IMR-90 (cell line): ENCODE results near the gene GDF9. TPM values are rescaled to one million over a fixed set of nuclear protein-coding genes. Genes with fewer than 3 reads are reported as not detected.

Experiments
- ATAC-seq: fragments of 200-7000 bp; cut with Tn5 transposase; 2 replicates; pipeline ENCODE4 v1.9.1; 2020; ENCODE audit warnings: low read depth, mild to moderate bottlenecking, moderate library complexity
- BruUV-seq: library from RNA; stranded (reverse); fragments of 400-500 nt; replicated peaks from 2 replicates; lab custom pipeline; 2021; lab: Mats Ljungman, UMichigan
- CTCF ChIA-PET: fragments of 300-600 bp; formaldehyde crosslinking; extraction: SDS; loops from one replicate; lab custom pipeline; 2021; ENCODE audit warnings: antibody characterized with exemption; lab: Yijun Ruan, JAX
- POLR2A ChIA-PET: fragments of 300-600 bp; sonication (Branson Sonifier 250); formaldehyde crosslinking; loops from one replicate; lab custom pipeline; 2022; ENCODE audit warnings: antibody characterized with exemption; ENCODE audit not compliant: unreplicated experiment; lab: Charles Lee
- DNase-seq: peaks from one replicate; pipeline ENCODE4 v3.0.0; 2013
- H2AFZ ChIP-seq: replicated peaks from 2 replicates; pipeline ENCODE3; 2013; ENCODE audit warnings: low read length, mild to moderate bottlenecking; ENCODE audit not compliant: poor library complexity
- H2AK5ac ChIP-seq: 2 replicates; pipeline ENCODE4 v1.6.1; 2013; ENCODE audit warnings: low read depth, low read length, inconsistent platforms
- H2AK9ac ChIP-seq: replicated peaks from 2 replicates; pipeline ENCODE3; 2013; ENCODE audit warnings: mild to moderate bottlenecking, low read depth, low read length, moderate library complexity; ENCODE audit not compliant: poor library complexity
- H2BK120ac ChIP-seq: 2 replicates; pipeline ENCODE4 v1.6.1; 2013; ENCODE audit warnings: low read depth, low read length, inconsistent platforms
- H2BK15ac ChIP-seq: 3 replicates; pipeline ENCODE4 v1.6.1; 2013; ENCODE audit warnings: low read depth, low read length, inconsistent platforms
- H2BK20ac ChIP-seq: 2 replicates; pipeline ENCODE4 v1.6.1; 2013; ENCODE audit warnings: low read depth, mild to moderate bottlenecking, inconsistent platforms, low read length, moderate library complexity
- H2BK5ac ChIP-seq: 2 replicates; pipeline ENCODE4 v1.6.1; 2013; ENCODE audit warnings: mild to moderate bottlenecking, low read depth, low read length, inconsistent platforms; ENCODE audit not compliant: poor library complexity, severe bottlenecking
- H3K14ac ChIP-seq: replicated peaks from 2 replicates; pipeline ENCODE4 v1.6.1; 2013; ENCODE audit warnings: low read depth, low read length, inconsistent platforms
- H3K18ac ChIP-seq: 2 replicates; pipeline ENCODE4 v1.6.1; 2013; ENCODE audit warnings: low read depth, low read length, control low read depth
- H3K23ac ChIP-seq: 2 replicates; pipeline ENCODE4 v1.6.1; 2013; ENCODE audit warnings: low read depth, low read length, inconsistent platforms
- H3K27ac ChIP-seq: 2 replicates; pipeline ENCODE4 v1.5.1; 2013; ENCODE audit warnings: mild to moderate bottlenecking, control low read depth, low read length; ENCODE audit not compliant: insufficient read depth
- H3K27me3 ChIP-seq: 2 replicates; pipeline ENCODE4 v1.6.1; 2013; ENCODE audit warnings: low read length; ENCODE audit not compliant: control insufficient read depth, insufficient read depth
- H3K36me3 ChIP-seq: 2 replicates; pipeline ENCODE4 v1.6.1; 2013; ENCODE audit warnings: low read length, mixed read lengths; ENCODE audit not compliant: control insufficient read depth, insufficient read depth
- H3K4ac ChIP-seq: 2 replicates; pipeline ENCODE4 v1.6.1; 2013; ENCODE audit warnings: low read depth, low read length, inconsistent platforms
- H3K4me1 ChIP-seq: 2 replicates; pipeline ENCODE4 v1.6.1; 2013; ENCODE audit warnings: low read length, mixed read lengths; ENCODE audit not compliant: control insufficient read depth, insufficient read depth
- H3K4me2 ChIP-seq: 2 replicates; pipeline ENCODE4 v1.6.1; 2013; ENCODE audit warnings: low read depth, mild to moderate bottlenecking, control low read depth, low read length, moderate library complexity
- H3K4me3 ChIP-seq: 2 replicates; pipeline ENCODE4 v1.5.1; 2013; ENCODE audit warnings: low read depth, mild to moderate bottlenecking, control low read depth, low read length, moderate library complexity; ENCODE audit not compliant: insufficient read depth
- H3K56ac ChIP-seq: 2 replicates; pipeline ENCODE4 v1.6.1; 2013; ENCODE audit warnings: low read length, inconsistent platforms; ENCODE audit not compliant: insufficient read depth; ENCODE audit errors: extremely low read depth
- H3K79me1 ChIP-seq, 2 experiments: 2 replicates each; pipeline ENCODE4 v1.6.1; 2013; ENCODE audit warnings: low read length in 2 of 2, inconsistent platforms in 1 of 2, low read depth in 1 of 2
- H3K9ac ChIP-seq: 2 replicates; pipeline ENCODE4 v1.6.1; 2013; ENCODE audit warnings: low read depth, low read length, control low read depth
- H3K9me1 ChIP-seq: 2 replicates; pipeline ENCODE4 v1.6.1; 2013; ENCODE audit warnings: low read length, inconsistent platforms; ENCODE audit not compliant: insufficient read depth
- H3K9me3 ChIP-seq: 2 replicates; pipeline ENCODE4 v1.6.1; 2013; ENCODE audit warnings: low read length; ENCODE audit not compliant: control insufficient read depth, insufficient read depth
- H4K20me1 ChIP-seq: 2 replicates; pipeline ENCODE4 v1.6.1; 2013; ENCODE audit warnings: low read length, inconsistent platforms; ENCODE audit not compliant: insufficient read depth
- H4K5ac ChIP-seq: 2 replicates; pipeline ENCODE4 v1.6.1; 2013; ENCODE audit warnings: mild to moderate bottlenecking, low read depth, low read length, control low read depth
- H4K8ac ChIP-seq, 2 experiments: 2 replicates each; pipeline ENCODE4 v1.6.1; 2013; ENCODE audit warnings: low read depth in 2 of 2, low read length in 2 of 2, control low read depth in 1 of 2, inconsistent platforms in 1 of 2
- H4K91ac ChIP-seq: 2 replicates; pipeline ENCODE4 v1.6.1; 2013; ENCODE audit warnings: low read depth, low read length, inconsistent platforms; ENCODE audit not compliant: insufficient read depth
- BHLHE40 ChIP-seq: fragments of 150-350 bp; IDR thresholded peaks from 2 replicates; pipeline ENCODE4 v1.6.1; 2016; ENCODE audit warnings: mild to moderate bottlenecking, low read depth, low read length
- MXI1 ChIP-seq: IDR thresholded peaks from 2 replicates; pipeline ENCODE4 v1.6.1; 2012; ENCODE audit warnings: low read depth, mild to moderate bottlenecking, low read length, moderate library complexity, borderline replicate concordance
- WGBS, 2 experiments: methylation state at CpG; one replicate each; pipeline versions ENCODE4 v1.1.5 to v1.1.7; 2013; ENCODE audit warnings: missing lambda C conversion rate in 2 of 2; ENCODE audit not compliant: insufficient read length in 1 of 2; ENCODE audit errors: extremely low coverage in 2 of 2; 5-methylcytosine and 5-hydroxymethylcytosine counted together
- dilution Hi-C: fragments of 300-500 bp; cut with HindIII; formaldehyde crosslinking; loops from one replicate; pipeline ENCODE4 v1.14.3; 2018; ENCODE audit warnings: low sequenced_read_pairs; ENCODE audit not compliant: unreplicated experiment
- in situ Hi-C: fragments of 300-500 bp; cut with MboI; formaldehyde crosslinking; loops from 3 replicates; pipeline ENCODE4 v1.14.3; 2019; ENCODE audit warnings: low sequenced_read_pairs, inconsistent platforms, mixed read lengths
- intact Hi-C: fragments of 100-400 bp; cut with micrococcal nuclease; formaldehyde crosslinking; loops from 2 replicates; pipeline ENCODE4 v1.10.0; 2022
- polyA plus RNA-seq, 3 experiments: library from polyadenylated mRNA; depleted of rRNA; stranded (reverse); fragments of >200 nt; gene quantifications; 2 replicates each; pipeline ENCODE4 v1.2.3, GENCODE V29; 2012; ENCODE audit warnings: low replicate concordance in 1 of 3
- total RNA-seq: library from RNA; depleted of rRNA; stranded (reverse); fragments of >200 nt; gene quantifications from 2 replicates; pipeline ENCODE4 v1.2.3, GENCODE V29; 2012

Gene GDF9
- total and polyA plus RNA-seq, 2 of the 4 experiments (the other 2 are of a cell fraction): 0.18 to 0.21 TPM

DNA sequence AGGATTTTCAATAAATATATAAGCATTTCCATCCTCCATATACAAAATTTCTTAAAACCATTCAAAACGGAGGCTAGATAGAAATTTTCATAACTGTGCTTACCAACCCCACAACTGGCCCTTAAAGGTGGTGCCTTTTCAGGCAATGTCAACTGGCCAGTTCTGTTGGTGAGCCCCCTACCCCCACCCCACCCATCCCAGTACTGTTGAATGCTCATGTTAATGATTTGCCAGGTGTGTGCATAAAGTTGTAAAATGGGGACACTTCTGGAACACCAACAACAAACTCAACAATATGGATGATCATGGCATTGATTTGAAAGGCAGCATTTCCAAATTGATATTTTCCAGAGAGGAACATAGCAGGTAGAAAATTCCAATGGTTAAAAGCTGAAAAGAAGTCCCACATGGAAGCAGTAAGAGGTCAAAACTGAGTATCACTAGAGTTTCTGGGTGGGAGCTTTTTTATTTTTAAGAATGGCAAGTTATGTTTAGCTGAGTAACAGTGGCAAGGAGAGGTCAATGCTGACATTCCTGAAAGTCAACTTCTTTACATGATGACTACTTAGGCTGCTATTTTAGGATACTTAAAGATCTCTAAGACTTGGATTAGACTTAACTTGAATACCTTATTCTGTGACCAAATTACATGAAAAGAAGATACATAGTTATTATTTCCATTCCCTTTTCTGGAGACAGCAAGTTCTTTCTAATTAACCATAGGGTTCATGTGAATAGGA lies 9.9 kb upstream of the GDF9 start (continued):
- no peak for TF ChIP-seq BHLHE40

DNA sequence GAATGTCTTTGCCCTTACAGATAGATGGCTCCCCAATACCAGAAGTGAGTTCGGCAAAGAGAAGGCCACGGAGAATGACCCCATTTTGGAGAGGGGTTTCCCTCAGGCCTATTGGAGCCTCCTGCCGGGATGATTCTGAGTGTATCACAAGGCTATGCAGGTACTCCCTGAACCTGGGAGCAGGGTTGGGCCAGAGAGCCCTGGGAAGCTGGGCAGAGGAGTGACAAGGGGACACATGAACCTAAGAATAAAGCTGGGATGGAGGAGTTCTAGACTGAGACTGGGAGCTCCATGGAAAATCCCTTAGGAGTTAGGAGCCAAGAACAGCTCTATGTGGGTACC lies 7.6 kb upstream of the GDF9 start:
- Histone ChIP-seq H4K5ac (no peak overlapping the region), H2BK15ac (no peak overlapping the region), H2BK120ac (no peak overlapping the region), H4K20me1 (peaks cover 14% of the 10 kb centered on the region), H3K27ac (no peak overlapping the region), H3K36me3 (peaks cover 26% of the 10 kb centered on the region), H3K79me1 (peaks cover 0 to 50% of the 10 kb centered on the region in 2 experiments; a peak in 3 of 4 replicates), H4K8ac (no peak overlapping the region), H3K27me3 (no peaks in the 10 kb centered on the region), H3K9ac (no peak overlapping the region), H3K56ac (no peak overlapping the region), H3K9me1 (peaks cover 20% of the 10 kb centered on the region; the same call in 1 of the 2 replicates), H3K14ac (no peak overlapping the region), H2AK5ac (no peak overlapping the region), H2BK20ac (no peak overlapping the region), H2AFZ (no peak overlapping the region), H3K4me1 (peaks cover 3% of the 10 kb centered on the region; the same call in 1 of the 2 replicates), H3K23ac (no peak overlapping the region), H3K9me3 (no peaks in the 10 kb centered on the region), H2BK5ac (no peak overlapping the region), H3K4me2 (no peak overlapping the region), H3K18ac (no peak overlapping the region), H4K91ac (no peak overlapping the region), H3K4me3 (no peak overlapping the region), H3K4ac (no peak overlapping the region), H2AK9ac (no peak overlapping the region)
- in situ Hi-C loops: no loop called here
- ChIA-PET POLR2A (no interaction called here), CTCF (no interaction called here)
- WGBS, 2 experiments: no CpG with 5 or more reads among the region's 3 CpGs
- no TSS peak for BruUV-seq
- dilution Hi-C loops: no loop called here
- no peak for TF ChIP-seq MXI1
- no peak for ATAC-seq
- intact Hi-C loops: no loop called here
- DNase-seq: no peak
